HCEC 1CT (cell line): Measurements from ENCODE around the gene TNIK.

ENCODE experiments used
- DNase-seq: peaks from one replicate; pipeline ENCODE4 v3.0.0-alpha.2; 2017

TNIK gene

DNA sequence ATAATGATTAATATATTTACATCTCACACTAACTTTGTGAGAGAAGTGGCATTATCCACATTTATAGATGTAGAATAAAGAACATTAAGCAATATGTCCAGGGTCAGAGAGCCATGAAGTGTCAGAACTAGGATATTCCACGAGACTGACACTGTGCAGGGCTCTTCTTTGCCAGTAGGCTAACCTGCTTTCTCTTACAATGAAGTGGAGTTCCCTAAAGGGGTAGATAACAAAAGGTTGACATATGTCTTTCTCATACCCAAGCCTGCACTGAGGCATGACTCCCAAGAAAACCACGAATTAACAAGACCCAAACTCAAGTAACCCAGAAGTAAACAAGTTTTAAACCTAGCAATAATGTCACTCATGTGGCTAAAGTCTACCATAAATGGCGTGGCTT, 242.1 kb downstream of the TNIK start:
- no peak for DNase-seq

GRCh38 chr3:171213907-171214306, 246.3 kb downstream of the TNIK start:
- DNase-seq, result no peak

GRCh38 chr3:171213178-171213577, 247.0 kb downstream of the TNIK start:
- no peak for DNase-seq

DNA sequence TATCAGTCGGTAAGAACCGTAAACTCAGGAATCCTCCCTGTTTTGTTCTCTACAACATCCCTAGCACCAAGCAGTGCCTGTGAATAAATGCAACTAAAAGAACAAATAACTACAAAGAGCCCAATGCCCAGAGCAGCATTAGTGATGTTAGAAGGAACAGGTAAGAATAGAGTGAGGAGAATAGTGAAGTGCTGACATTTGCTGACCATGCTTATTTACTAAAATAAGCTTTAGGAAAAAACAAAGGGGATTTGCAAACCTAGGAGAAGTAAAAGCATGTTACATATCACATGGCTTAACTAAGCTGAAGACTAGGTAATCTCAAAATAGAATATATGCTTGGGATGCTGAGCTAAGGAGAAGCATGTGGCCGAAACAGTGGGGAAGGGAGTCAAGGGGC, 247.6 kb downstream of the TNIK start:
- no peak for DNase-seq

DNA sequence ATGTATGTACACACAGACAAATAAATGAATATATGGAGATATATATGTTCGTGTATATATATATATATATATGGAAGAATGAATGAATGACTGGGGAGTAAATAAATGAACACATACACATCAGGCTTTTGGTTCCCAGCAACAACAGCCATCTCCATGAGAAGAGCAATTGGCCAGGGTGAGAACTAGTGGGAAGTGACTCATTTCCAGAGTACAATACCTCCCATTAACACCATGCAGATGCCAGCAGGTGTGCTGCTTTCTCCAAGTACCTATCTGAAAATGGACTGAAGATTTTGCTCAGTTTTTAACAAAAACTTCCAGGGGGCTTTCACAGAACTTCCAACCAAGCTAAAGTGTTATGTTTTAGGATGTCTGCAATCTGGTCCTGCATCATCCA, 253.9 kb downstream of the TNIK start:
- DNase-seq, result no peak

- no peak for DNase-seq
Measured at GRCh38 chr3:171204942-171205341, 255.3 kb downstream of the TNIK start.

GRCh38 chr3:171201825-171202224, 258.4 kb downstream of the TNIK start:
- DNase-seq, result no peak

GRCh38 chr3:171200750-171201088, 259.5 kb downstream of the TNIK start:
- no peak for DNase-seq

GRCh38 chr3:171200052-171200749, 260.0 kb downstream of the TNIK start:
- DNase-seq, result no peak

- no peak for DNase-seq
Measured at GRCh38 chr3:171199473-171199829, 260.8 kb downstream of the TNIK start.

DNA sequence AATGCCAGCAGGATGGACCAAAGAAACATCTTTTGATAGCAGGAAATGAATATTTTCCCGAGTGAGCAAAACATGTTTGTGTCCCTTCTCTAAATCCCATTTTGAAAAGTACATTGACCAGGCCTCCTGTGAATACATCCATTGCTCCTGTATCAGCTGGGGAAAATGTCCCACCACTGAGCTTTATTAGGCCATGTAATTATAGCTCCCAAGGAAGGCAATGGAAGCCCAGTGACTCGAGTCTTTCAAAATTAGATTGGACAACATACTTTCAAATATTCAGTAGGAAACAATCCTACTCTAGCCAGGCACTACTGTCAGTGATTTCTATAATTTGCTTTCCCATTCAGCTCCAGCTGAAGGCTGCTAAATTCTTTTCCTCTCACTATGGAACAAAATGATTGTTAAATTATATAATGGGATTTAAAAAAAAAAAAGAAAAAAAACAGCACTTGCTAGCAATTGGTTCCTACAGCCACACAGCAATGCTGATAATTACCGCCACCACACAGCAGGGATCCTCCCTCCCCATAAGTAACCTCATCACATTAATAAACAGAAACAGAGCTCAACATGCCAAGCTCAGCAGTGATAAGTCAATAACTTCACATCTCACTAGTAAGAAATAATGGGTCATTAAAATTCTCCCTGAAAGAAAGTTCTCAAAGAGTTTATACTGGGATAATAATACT, 261.3 kb downstream of the TNIK start:
- no peak for DNase-seq

- DNase-seq, result no peak
Measured at GRCh38 chr3:171195686-171196085, 264.5 kb downstream of the TNIK start.

- no peak for DNase-seq
Measured at GRCh38 chr3:171194965-171195364, 265.2 kb downstream of the TNIK start.

DNA sequence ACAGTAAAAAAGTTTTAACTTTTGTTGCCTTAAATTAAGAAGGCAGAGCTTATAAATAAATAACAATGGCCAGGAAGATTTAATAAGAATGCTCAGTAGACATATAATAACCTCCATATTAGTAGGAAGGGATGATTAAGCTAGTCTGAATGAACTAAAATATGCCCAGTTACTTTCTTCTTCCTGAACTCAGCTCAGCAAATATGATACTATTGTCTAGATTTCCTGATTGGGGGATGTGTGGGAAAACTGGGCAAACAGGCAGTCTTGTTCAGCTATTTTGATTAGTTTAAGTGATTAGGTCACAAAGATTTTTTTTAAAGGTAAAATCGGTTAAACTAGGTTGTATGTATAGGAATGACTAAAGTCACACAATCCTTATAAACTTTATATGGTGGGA, 266.5 kb downstream of the TNIK start:
- no peak for DNase-seq

DNA sequence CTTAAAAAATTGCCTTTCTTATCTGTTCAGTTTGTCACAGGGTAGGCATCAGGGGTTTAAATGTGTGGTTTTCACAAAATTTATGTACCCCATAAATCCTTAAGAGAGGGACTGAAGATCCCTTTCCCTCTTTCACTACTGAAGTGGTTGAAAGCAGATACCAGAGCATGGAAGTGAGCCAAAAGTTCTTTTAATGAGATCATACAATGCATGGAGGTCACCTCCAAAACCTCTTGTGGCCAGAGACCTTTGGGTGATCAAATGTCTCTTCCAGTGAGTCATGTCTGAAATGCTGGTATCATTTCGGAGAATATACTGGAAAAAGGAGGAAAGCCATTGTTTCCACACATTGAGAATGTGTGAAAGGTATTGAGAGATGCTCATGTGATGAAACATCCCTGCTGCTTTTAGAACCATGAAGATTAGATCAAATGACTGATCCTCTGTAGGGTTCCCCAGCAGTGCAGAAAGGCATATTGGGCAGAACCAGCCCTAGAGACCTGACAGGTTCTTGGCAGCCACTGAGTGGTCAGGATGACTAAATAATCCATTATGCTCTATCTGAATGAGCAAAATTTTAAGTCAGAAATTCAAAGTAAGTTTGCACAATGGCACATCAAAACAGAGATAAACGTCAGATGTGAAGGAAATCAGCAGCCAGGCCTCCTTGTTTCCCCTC, 267.9 kb downstream of the TNIK start:
- DNase-seq, result peak; percentile 91

- DNase-seq, result peak; percentile 41
Measured at GRCh38 chr3:171190668-171191067, 269.5 kb downstream of the TNIK start.

DNA sequence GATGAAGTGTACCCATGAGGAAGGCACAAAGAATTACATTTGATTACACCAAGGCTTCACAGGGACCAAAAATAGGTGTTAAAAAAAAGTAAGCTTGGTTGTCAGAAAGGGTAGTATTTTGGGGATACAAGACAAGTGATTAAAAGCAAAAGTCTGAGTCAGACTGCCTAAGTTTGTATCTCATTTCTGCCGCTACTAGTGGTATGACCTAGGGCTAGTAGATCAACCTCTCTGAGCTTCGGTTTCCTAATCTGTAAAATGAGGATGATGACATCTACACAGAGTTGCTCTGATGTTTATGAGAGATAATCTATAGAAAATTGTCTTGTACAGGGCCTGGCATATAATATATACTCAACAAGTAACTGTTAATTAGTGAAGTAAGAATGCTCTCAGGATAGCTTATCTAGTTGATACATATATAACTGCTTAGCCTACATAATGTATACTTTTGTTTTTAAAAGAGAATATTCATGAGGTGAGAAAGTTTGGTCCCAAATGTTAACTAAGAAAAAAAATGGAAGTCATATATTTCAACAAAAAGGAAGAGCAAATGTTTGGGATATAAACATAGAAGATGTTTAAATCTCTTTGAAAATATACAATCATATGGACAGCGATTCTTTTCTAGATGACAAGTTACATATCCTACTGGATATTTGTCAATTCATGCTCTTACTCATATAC, 270.7 kb downstream of the TNIK start:
- DNase-seq, result no peak

DNA sequence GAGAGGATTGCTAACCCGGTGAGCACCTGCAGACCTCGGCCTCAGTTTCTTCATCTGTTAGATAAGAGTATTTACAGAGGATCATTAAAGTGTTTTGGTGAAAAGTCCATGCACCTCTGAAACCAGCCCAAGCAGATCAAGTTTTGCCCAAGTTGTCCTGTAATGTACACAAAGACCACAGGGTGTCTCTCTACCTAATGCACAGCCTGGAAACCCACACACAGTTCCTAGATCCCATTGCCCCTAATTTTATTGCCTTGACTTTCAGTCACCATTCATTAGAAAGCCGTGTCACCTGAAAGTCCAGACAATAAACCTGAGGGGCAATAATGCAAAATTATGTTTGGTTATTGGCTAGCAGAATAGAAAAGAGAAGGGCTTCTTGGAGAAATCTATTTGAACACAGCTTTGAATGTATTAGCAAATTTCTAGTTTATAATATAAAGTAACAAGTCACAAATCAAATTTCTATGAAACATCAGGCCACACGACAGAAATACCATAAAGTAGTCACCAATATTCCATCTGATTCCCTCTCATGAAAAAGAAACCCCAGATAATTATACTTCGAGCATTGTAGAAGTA, 272.4 kb downstream of the TNIK start:
- DNase-seq, result peak; percentile 45

DNA sequence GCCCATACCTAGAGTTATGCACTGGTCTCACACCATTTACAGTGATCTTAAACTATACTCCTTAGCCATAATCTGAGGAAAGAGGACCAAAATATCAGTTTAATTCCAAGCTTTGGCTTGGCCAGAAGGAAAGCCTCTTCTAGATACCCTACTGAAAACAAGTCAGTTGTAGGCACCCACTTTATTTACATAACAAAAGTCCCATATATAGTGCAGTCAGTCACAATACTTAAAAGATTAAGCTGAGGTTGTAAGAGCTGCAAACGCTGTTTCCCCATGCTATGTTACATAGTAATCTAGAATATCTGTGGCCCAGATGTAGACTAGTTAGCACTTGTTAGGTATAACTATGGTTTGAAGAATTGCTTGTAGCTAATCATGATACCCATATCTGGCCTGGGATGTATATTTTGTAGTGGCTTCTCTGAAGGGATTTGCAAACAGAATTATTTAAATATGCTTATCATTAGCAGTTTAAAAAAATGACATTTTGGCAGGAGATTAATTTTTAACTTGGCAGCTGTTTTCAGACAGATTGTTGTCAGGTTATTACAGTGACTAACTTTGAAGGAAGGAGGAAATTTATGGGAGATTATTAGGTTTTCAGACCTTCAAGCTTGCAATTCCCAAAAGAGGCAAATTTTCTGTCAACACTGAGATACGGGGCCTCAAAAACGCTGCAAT, 273.2 kb downstream of the TNIK start:
- no peak for DNase-seq

DNA sequence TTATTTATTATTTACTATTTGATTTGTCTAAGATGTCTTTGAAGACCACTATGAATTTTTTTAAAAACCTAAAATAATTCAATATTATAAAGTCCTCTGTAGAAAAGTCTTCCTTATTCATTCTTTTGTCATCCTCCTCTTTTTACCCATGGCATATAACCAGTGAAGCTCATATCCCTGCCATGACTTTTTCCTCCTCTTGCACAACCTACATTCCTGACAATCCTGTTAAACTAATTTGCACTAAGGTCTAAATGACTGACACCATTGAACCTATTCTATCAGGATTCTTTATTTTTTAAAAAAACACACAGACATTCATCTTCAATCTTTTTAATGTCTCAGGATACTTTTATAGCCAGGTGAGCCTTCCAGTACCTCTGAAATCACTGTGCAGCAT, 273.8 kb downstream of the TNIK start:
- DNase-seq, result peak; percentile 26

DNA sequence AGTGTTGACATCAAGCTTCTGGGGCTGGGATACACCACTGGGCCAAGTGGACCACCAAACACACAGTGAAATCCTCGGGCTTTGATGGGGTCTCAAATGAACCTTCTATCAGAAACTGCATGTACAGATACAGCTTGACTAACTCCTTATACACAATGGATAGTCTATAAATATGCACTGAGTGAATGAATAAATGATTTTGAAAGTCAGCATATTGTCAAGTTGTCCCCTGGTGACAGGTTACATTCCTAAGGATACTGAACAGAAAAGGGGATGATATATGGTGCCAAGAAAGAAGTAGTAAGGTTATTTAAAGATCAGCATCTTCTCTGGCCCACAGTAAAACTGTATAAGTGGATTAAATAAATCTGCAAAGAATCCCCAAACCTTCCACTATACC, 274.2 kb downstream of the TNIK start:
- no peak for DNase-seq

- DNase-seq, result no peak
Measured at GRCh38 chr3:171184372-171184771, 275.8 kb downstream of the TNIK start.

DNA sequence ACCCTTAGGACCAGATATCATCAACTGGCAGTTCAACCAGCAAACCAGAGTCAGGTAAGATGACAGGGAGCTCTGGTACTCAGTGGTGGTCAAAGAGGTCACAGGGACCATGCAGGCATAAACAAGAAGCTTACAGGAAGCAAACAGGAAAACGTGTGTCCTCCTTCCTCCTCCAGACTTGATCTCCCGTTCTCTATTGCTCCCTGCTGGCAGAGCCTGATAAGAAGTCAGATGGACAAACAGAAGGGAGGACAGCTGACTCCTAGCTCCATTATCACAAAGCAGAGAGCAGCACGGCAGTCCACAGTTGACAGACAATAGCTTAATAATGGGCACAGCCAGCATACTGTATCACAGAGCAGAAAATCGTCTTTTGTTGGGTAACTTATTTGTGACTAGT, 277.2 kb downstream of the TNIK start:
- DNase-seq, result peak; percentile 29
